ENCODE data around the gene BTF3.
"Not testable (repeated sequence)": the region's sequence is repeated elsewhere in the genome, so short reads cannot be mapped to it uniquely, and the experiment has no call there.

Gene BTF3

GRCh38 chr5:73451224-73452130 is 46.8 kb upstream of the BTF3 start:
- H3K27ac ChIP-seq: no peak overlapping the region
- H3K4me1 ChIP-seq (ENCODE audit: control insufficient read depth in 1 of 2, insufficient read depth in 1 of 2, low read depth in 1 of 2, low read length in 1 of 2): peaks cover 6 to 32% of the 10 kb centered on the region in 2 experiments
- H3K36me3 ChIP-seq: no peaks in the 10 kb centered on the region
- peak overlapping the region in 1 of 2 experiments; percentile 9 for H3K4me3 ChIP-seq (ENCODE audit: low read depth in 1 of 2, low read length in 1 of 2)
- H3K9me3 ChIP-seq: no peaks in the 10 kb centered on the region
- peaks cover 97% of the 10 kb centered on the region for H3K27me3 ChIP-seq
- TF ChIP-seq CTCF (IDR thresholded peaks at IDR 0.05): peak; percentile 44

GRCh38 chr5:73452215-73452614 is 46.0 kb upstream of the BTF3 start:
- no peak overlapping the region for H3K27ac ChIP-seq
- no peak for TF ChIP-seq CTCF (IDR thresholded peaks at IDR 0.05)
- H3K36me3 ChIP-seq: no peaks in the 10 kb centered on the region
- H3K4me3 ChIP-seq (ENCODE audit: low read depth in 1 of 2, low read length in 1 of 2): no peak overlapping the region
- peaks cover 100% of the 10 kb centered on the region for H3K27me3 ChIP-seq
- no peaks in the 10 kb centered on the region for H3K9me3 ChIP-seq
- H3K4me1 ChIP-seq (ENCODE audit: control insufficient read depth in 1 of 2, insufficient read depth in 1 of 2, low read depth in 1 of 2, low read length in 1 of 2): peaks cover 6 to 28% of the 10 kb centered on the region in 2 experiments

- H3K36me3 ChIP-seq: no peaks in the 10 kb centered on the region
- H3K9me3 ChIP-seq: no peaks in the 10 kb centered on the region
- no peak for TF ChIP-seq CTCF (IDR thresholded peaks at IDR 0.05)
- peaks cover 0 to 13% of the 10 kb centered on the region in 2 experiments for H3K4me1 ChIP-seq (ENCODE audit: control insufficient read depth in 1 of 2, insufficient read depth in 1 of 2, low read depth in 1 of 2, low read length in 1 of 2)
- H3K4me3 ChIP-seq (ENCODE audit: low read depth in 1 of 2, low read length in 1 of 2): no peak overlapping the region
- peaks cover 100% of the 10 kb centered on the region for H3K27me3 ChIP-seq
- H3K27ac ChIP-seq: no peak overlapping the region
Measured at GRCh38 chr5:73454379-73455036, 43.7 kb upstream of the BTF3 start.

- H3K27me3 ChIP-seq: peaks cover 100% of the 10 kb centered on the region
- H3K4me1 ChIP-seq (ENCODE audit: control insufficient read depth in 1 of 2, insufficient read depth in 1 of 2, low read depth in 1 of 2, low read length in 1 of 2); H3K4me3 ChIP-seq (ENCODE audit: low read depth in 1 of 2, low read length in 1 of 2); H3K27ac ChIP-seq; H3K9me3 ChIP-seq; H3K36me3 ChIP-seq: not testable (repeated sequence)
Measured at GRCh38 chr5:73456462-73456861, 41.8 kb upstream of the BTF3 start.

GRCh38 chr5:73459366-73459765 is 38.9 kb upstream of the BTF3 start:
- Histone ChIP-seq H3K27me3 (peaks cover 100% of the 10 kb centered on the region), H3K9me3 (no peaks in the 10 kb centered on the region), H3K4me3 (ENCODE audit: low read depth in 1 of 2, low read length in 1 of 2) (no peak overlapping the region), H3K36me3 (no peaks in the 10 kb centered on the region), H3K4me1 (ENCODE audit: control insufficient read depth in 1 of 2, insufficient read depth in 1 of 2, low read depth in 1 of 2, low read length in 1 of 2) (no peaks in the 10 kb centered on the region), H3K27ac (no peak overlapping the region)
- TF ChIP-seq CTCF (IDR thresholded peaks at IDR 0.05): no peak

GRCh38 chr5:73460133-73460532 is 38.1 kb upstream of the BTF3 start:
- Histone ChIP-seq H3K9me3 (no peaks in the 10 kb centered on the region), H3K4me1 (ENCODE audit: control insufficient read depth in 1 of 2, insufficient read depth in 1 of 2, low read depth in 1 of 2, low read length in 1 of 2) (no peaks in the 10 kb centered on the region), H3K27ac (no peak overlapping the region), H3K4me3 (ENCODE audit: low read depth in 1 of 2, low read length in 1 of 2) (no peak overlapping the region), H3K36me3 (no peaks in the 10 kb centered on the region), H3K27me3 (peaks cover 100% of the 10 kb centered on the region)
- TF ChIP-seq CTCF (IDR thresholded peaks at IDR 0.05): no peak
